GM12878 (cell line): ENCODE data around the gene LMNB1.

ENCODE experiments used
- CREM ChIP-seq: IDR thresholded peaks from 2 replicates; pipeline ENCODE4 v1.6.1; 2014; ENCODE audit warnings: antibody characterized with exemption, low read depth
- NFYA ChIP-seq: IDR thresholded peaks from 2 replicates; pipeline ENCODE4 v1.6.1; 2011; ENCODE audit warnings: low read depth, mild to moderate bottlenecking, low read length, improper control_type of control experiment, borderline replicate concordance
- POLR2A ChIP-seq: IDR thresholded peaks from 2 replicates; pipeline ENCODE4 v1.6.1; 2011; ENCODE audit warnings: low read depth, mild to moderate bottlenecking, low read length
- POLR2AphosphoS5 ChIP-seq: IDR thresholded peaks from 2 replicates; pipeline ENCODE4 v1.6.1; 2011; ENCODE audit warnings: mild to moderate bottlenecking, low read length, inconsistent platforms
- TARDBP ChIP-seq: IDR thresholded peaks from 2 replicates; pipeline ENCODE4 v1.6.1; 2016; ENCODE audit warnings: borderline replicate concordance
- ZNF274 ChIP-seq: IDR thresholded peaks from one replicate; pipeline ENCODE4 v1.8.0; 2011; ENCODE audit not compliant: insufficient read length, insufficient read depth
- ZZZ3 ChIP-seq: IDR thresholded peaks from 2 replicates; pipeline ENCODE4 v1.6.1; 2011; ENCODE audit warnings: low read depth; ENCODE audit not compliant: control insufficient read depth, insufficient read length
- TF ChIP-seq, protein P1 (sequence below): IDR thresholded peaks from 2 replicates; pipeline ENCODE4 v1.6.1; 2012; ENCODE audit warnings: mild to moderate bottlenecking, low read depth, low read length
- TF ChIP-seq, protein P2 (sequence below), 3 experiments: IDR thresholded peaks in 2 of 3; conservative IDR thresholded peaks in 1 of 3; 2 replicates each; pipeline ENCODE4 v1.5.1; 2011; ENCODE audit warnings: low read depth in 3 of 3, low read length in 3 of 3, mild to moderate bottlenecking in 3 of 3, control low read depth in 2 of 3, moderate library complexity in 2 of 3, inconsistent platforms in 1 of 3, mixed read lengths in 1 of 3; ENCODE audit not compliant: control insufficient read depth in 2 of 3, insufficient read depth in 1 of 3; ENCODE audit errors: extremely low read depth in 1 of 3

DNA sequence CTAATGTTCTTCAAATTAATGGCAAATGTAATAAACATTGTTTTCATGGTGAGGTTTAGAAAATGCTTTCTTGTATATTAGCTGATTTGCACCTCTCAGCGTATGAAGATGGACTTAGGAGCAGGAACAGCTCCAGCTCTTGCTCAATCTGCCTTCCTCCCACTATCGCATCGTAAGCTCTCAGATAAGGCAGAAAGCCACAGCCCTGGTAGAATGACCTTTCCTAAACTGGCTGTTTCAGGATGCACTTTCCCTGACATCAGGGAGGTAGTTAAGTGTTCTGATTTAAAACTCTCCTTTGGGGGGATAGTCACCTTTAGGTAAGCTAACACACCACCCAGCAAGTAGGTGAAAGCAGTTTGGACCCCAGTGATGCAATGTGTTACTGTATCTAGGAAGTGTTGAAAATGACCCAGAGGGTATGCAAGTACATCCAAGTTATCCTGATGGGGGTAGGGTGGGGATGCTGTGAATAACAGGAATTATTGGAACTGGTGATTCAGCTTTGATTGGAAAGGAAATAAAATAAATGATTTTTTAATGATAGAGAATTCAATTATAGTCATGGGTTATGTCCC, 72.3 kb downstream of the LMNB1 start:
- TF ChIP-seq NFYA (no peak), CREM (no peak), POLR2AphosphoS5 (no peak), POLR2A (no peak), ZNF274 (no peak), TARDBP (no peak), ZZZ3 (no peak)
- TF ChIP-seq, protein P1, sequence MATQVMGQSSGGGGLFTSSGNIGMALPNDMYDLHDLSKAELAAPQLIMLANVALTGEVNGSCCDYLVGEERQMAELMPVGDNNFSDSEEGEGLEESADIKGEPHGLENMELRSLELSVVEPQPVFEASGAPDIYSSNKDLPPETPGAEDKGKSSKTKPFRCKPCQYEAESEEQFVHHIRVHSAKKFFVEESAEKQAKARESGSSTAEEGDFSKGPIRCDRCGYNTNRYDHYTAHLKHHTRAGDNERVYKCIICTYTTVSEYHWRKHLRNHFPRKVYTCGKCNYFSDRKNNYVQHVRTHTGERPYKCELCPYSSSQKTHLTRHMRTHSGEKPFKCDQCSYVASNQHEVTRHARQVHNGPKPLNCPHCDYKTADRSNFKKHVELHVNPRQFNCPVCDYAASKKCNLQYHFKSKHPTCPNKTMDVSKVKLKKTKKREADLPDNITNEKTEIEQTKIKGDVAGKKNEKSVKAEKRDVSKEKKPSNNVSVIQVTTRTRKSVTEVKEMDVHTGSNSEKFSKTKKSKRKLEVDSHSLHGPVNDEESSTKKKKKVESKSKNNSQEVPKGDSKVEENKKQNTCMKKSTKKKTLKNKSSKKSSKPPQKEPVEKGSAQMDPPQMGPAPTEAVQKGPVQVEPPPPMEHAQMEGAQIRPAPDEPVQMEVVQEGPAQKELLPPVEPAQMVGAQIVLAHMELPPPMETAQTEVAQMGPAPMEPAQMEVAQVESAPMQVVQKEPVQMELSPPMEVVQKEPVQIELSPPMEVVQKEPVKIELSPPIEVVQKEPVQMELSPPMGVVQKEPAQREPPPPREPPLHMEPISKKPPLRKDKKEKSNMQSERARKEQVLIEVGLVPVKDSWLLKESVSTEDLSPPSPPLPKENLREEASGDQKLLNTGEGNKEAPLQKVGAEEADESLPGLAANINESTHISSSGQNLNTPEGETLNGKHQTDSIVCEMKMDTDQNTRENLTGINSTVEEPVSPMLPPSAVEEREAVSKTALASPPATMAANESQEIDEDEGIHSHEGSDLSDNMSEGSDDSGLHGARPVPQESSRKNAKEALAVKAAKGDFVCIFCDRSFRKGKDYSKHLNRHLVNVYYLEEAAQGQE = no peak
- TF ChIP-seq, protein P2, sequence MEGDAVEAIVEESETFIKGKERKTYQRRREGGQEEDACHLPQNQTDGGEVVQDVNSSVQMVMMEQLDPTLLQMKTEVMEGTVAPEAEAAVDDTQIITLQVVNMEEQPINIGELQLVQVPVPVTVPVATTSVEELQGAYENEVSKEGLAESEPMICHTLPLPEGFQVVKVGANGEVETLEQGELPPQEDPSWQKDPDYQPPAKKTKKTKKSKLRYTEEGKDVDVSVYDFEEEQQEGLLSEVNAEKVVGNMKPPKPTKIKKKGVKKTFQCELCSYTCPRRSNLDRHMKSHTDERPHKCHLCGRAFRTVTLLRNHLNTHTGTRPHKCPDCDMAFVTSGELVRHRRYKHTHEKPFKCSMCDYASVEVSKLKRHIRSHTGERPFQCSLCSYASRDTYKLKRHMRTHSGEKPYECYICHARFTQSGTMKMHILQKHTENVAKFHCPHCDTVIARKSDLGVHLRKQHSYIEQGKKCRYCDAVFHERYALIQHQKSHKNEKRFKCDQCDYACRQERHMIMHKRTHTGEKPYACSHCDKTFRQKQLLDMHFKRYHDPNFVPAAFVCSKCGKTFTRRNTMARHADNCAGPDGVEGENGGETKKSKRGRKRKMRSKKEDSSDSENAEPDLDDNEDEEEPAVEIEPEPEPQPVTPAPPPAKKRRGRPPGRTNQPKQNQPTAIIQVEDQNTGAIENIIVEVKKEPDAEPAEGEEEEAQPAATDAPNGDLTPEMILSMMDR (IDR thresholded peaks at IDR 0.05 in 2 of 3, conservative IDR thresholded peaks at IDR 0.05 in 1 of 3; ENCODE audit: control insufficient read depth in 2 of 3, extremely low read depth in 1 of 3, insufficient read depth in 1 of 3, low read depth in 3 of 3, low read length in 3 of 3) = no peak
